Raji (cell line): Measurements from ENCODE around the gene BAIAP2.

Experiments
- POLR2A ChIP-seq: IDR thresholded peaks from 2 replicates; pipeline ENCODE4 v1.6.1; 2011; ENCODE audit warnings: low read depth, low read length, control low read depth; ENCODE audit not compliant: insufficient read depth

Gene BAIAP2

GRCh38 chr17:81059026-81059425 lies 24.1 kb downstream of the BAIAP2 start:
- no peak for TF ChIP-seq POLR2A

- TF ChIP-seq POLR2A, result no peak
Observed at GRCh38 chr17:81060416-81060815, 25.5 kb downstream of the BAIAP2 start.

- no peak for TF ChIP-seq POLR2A
Observed at GRCh38 chr17:81061027-81061735, 26.2 kb downstream of the BAIAP2 start.

- TF ChIP-seq POLR2A, result no peak
Observed at GRCh38 chr17:81062014-81062780, 27.2 kb downstream of the BAIAP2 start.

GRCh38 chr17:81063106-81064093 lies 28.4 kb downstream of the BAIAP2 start:
- no peak for TF ChIP-seq POLR2A

GRCh38 chr17:81064678-81065475 lies 29.9 kb downstream of the BAIAP2 start:
- no peak for TF ChIP-seq POLR2A

GRCh38 chr17:81065500-81065899 lies 30.5 kb downstream of the BAIAP2 start:
- no peak for TF ChIP-seq POLR2A

- TF ChIP-seq POLR2A, result no peak
Observed at GRCh38 chr17:81066072-81066471, 31.1 kb downstream of the BAIAP2 start.

- TF ChIP-seq POLR2A, result no peak
Observed at GRCh38 chr17:81066771-81067315, 31.9 kb downstream of the BAIAP2 start.

- no peak for TF ChIP-seq POLR2A
Observed at GRCh38 chr17:81067391-81067811, 32.5 kb downstream of the BAIAP2 start.

- no peak for TF ChIP-seq POLR2A
Observed at GRCh38 chr17:81068411-81069134, 33.6 kb downstream of the BAIAP2 start.

GRCh38 chr17:81069135-81069645 lies 34.2 kb downstream of the BAIAP2 start:
- TF ChIP-seq POLR2A, result no peak

GRCh38 chr17:81070541-81071246 lies 35.7 kb downstream of the BAIAP2 start:
- TF ChIP-seq POLR2A, result no peak
